Heart left ventricle (tissue), 16 donors: ENCODE results near the gene COQ5. TPM values are rescaled to one million over a fixed set of nuclear protein-coding genes. Genes with fewer than 3 reads are reported as not detected.

Source experiments
- ATAC-seq, 4 donors: fragments of 200-7000 bp; cut with Tn5 transposase; one replicate each; pipeline ENCODE4 v1.9.1; 2020 to 2022; ENCODE audit warnings: moderate library complexity in 4 of 4, mild to moderate bottlenecking in 3 of 4, moderate number of reproducible peaks in 1 of 4
- DNase-seq, 5 donors: peaks; one replicate each; pipeline ENCODE4 v3.0.0-alpha.2; 2020
- H3K27ac ChIP-seq, 12 donors: fragments of 200-600 bp; sonication (generic) in 4 of 12; one replicate each; pipeline versions ENCODE4 v1.5.0 to v1.8.0; 2016 to 2022; ENCODE audit warnings: mild to moderate bottlenecking in 2 of 12
- H3K27me3 ChIP-seq, 9 donors: fragments of 200-600 bp; sonication (generic) in 2 of 9; one replicate each; pipeline versions ENCODE4 v1.5.1 to v1.8.0; 2016 to 2022; ENCODE audit warnings: mild to moderate bottlenecking in 3 of 9
- H3K36me3 ChIP-seq, 9 donors: fragments of 200-600 bp; sonication (generic) in 2 of 9; one replicate each; pipeline versions ENCODE4 v1.5.0 to v1.8.0; 2018 to 2022; ENCODE audit warnings: mild to moderate bottlenecking in 2 of 9
- H3K4me1 ChIP-seq, 12 donors: fragments of 200-600 bp; sonication (generic) in 4 of 12; one replicate each; pipeline versions ENCODE4 v1.5.0 to v1.8.0; 2016 to 2022; ENCODE audit warnings: mild to moderate bottlenecking in 3 of 12
- H3K4me3 ChIP-seq, 12 donors: fragments of 200-600 bp; sonication (generic) in 4 of 12; one replicate each; pipeline versions ENCODE4 v1.5.0 to v1.8.0; 2017 to 2022; ENCODE audit warnings: mild to moderate bottlenecking in 9 of 12, moderate library complexity in 4 of 12
- H3K9me3 ChIP-seq, 12 donors: fragments of 200-600 bp; sonication (generic) in 4 of 12; one replicate each; pipeline versions ENCODE4 v1.5.0 to v1.8.0; 2016 to 2022; ENCODE audit warnings: mild to moderate bottlenecking in 1 of 12
- CTCF ChIP-seq, 12 donors: fragments of 200-600 bp; sonication (generic) in 4 of 12; IDR thresholded peaks; one replicate each; pipeline versions ENCODE4 v1.5.0 to v1.8.0; 2018 to 2022; ENCODE audit warnings: antibody characterized with exemption in 12 of 12, mild to moderate bottlenecking in 5 of 12
- POLR2A ChIP-seq, 2 donors: fragments of 450-650 bp; IDR thresholded peaks; one replicate each; pipeline ENCODE4 v1.6.1; 2017; ENCODE audit warnings: antibody characterized with exemption in 2 of 2, mild to moderate bottlenecking in 2 of 2, moderate library complexity in 2 of 2
- WGBS, 4 donors: extraction: QIAGEN DNeasy Blood & Tissue Kit in 2 of 4; methylation state at CpG; one replicate each; pipeline versions ENCODE4 v1.1.5 to v1.1.7; 2013 to 2018; 5-methylcytosine and 5-hydroxymethylcytosine counted together
- intact Hi-C, 10 donors: fragments of 100-400 bp; cut with DNase I; formaldehyde crosslinking; loops; one replicate each; pipeline versions ENCODE4 v1.11.1 to v1.14.2; 2022
- polyA plus RNA-seq, 2 donors: library from polyadenylated mRNA; stranded (reverse); fragments of 200-250 nt; gene quantifications; one replicate each; pipeline ENCODE4 v1.2.3, GENCODE V29; 2013
- total RNA-seq, 9 donors: library from RNA; depleted of rRNA in 2 of 9; stranded (reverse); fragments of >200 nt in 2 of 9; fragmentation: NEBNext Ultra II Directional in 3 of 9; extraction: Animal tissue kit (Norgen Biotek cat#: 25700) in 3 of 9; gene quantifications; one replicate each; pipeline versions ENCODE4 v1.1.0 to v1.2.4, GENCODE V29; 2016 to 2023
- donor health status: ischemic (EF 13 %, LVEDD 7.1; RV severe dilation, severe dysfunction).
- donor health status: healthy with polysubstance abuse.
- donor health status: DM: no; HTN: yes; CAD: no.
- donor health status: DM: no; HTN: no; CAD: no.
- donor health status: ischemic (EF 25% LVEDD 6.9; RV normal size, moderate dysfunction).
- donor health status: ischemic (EF 25% LVEDD 5.7; RV mildly dilated, moderate dysfunction).
- donor health status: healthy.
- donor health status: DM: yes; HTN: yes; CAD: no.
- donor health status: ischemic (EF 35%, LVEDD 5.7; RV mildly dilated, moderate dysfunction).
- donor health status: nonischemic (EF 11% LVEDD 7.7; RV severe dilation, severe dysfunction).
- donor health status: DM: yes; HTN: yes; CAD: no.
- donor health status: PGD.
- donor health status: ischemic (EF 29% LVEDD 5.4; RV normal size, mild dysfunction).
- donor health status: nonischemic (EF 23%, LVEDD 6.1; RV moderate dilation, normal function).

The COQ5 gene
- total and polyA plus RNA-seq, 11 donors: 27.9 to 48.9 (median 36.7) TPM

- no peak for ATAC-seq
- no peak for TF ChIP-seq CTCF (IDR thresholded peaks at IDR 0.05)
- no peak for TF ChIP-seq POLR2A (IDR thresholded peaks at IDR 0.05)
- H3K36me3 ChIP-seq: peaks cover 0 to 2% (median under 1%) of the 10 kb centered on the region in 9 donors
- H3K27ac ChIP-seq: no peak overlapping the region
- DNase-seq: no peak
- intact Hi-C loops: no loop called here
- H3K4me1 ChIP-seq: peaks cover 0 to 37% (median 15%) of the 10 kb centered on the region in 12 donors
- no peaks in the 10 kb centered on the region for H3K9me3 ChIP-seq
- H3K27me3 ChIP-seq: no peaks in the 10 kb centered on the region
- no peak overlapping the region for H3K4me3 ChIP-seq
These were observed 56.4 kb downstream of the COQ5 start for GRCh38 chr12:120472521-120472920.

GRCh38 chr12:120470150-120470784 is 58.7 kb downstream of the COQ5 start:
- intact Hi-C loops: loop anchor here in 1 of 10 donors (2.0 kb wide), 1 partner anchor 25 kb away; no protein-coding TSS in a partner anchor
- Histone ChIP-seq H3K27ac (peak overlapping the region; percentile 76 to 96 (median 92)), H3K9me3 (no peaks in the 10 kb centered on the region), H3K4me1 (peaks cover 0 to 49% (median 31%) of the 10 kb centered on the region in 12 donors), H3K27me3 (no peaks in the 10 kb centered on the region), H3K36me3 (peaks cover 0 to 24% (median 19%) of the 10 kb centered on the region in 9 donors), H3K4me3 (peak overlapping the region; percentile 63 to 99 (median 92))
- ATAC-seq: peak in 3 of 4 donors; percentile 8 to 27 (median 21)
- DNase-seq: no peak
- TF ChIP-seq POLR2A (IDR thresholded peaks at IDR 0.05): no peak
- no peak for TF ChIP-seq CTCF (IDR thresholded peaks at IDR 0.05)
- 67 to 72% (median 69%) methylated on average over 25 to 26 of the region's 26 CpGs for WGBS, 4 donors

- peak within 1 kb of the TSS; percentile 76 to 96 (median 92) for H3K27ac ChIP-seq
- peak; percentile 95 to 98 (median 96) for ATAC-seq
- peaks cover 0 to 45% (median 31%) of the 10 kb centered on the region in 12 donors for H3K4me1 ChIP-seq
- no peaks in the 10 kb centered on the region for H3K9me3 ChIP-seq
- TF ChIP-seq POLR2A (IDR thresholded peaks at IDR 0.05): peak in 1 of 2 donors; percentile 61
- TF ChIP-seq CTCF (IDR thresholded peaks at IDR 0.05): peak; percentile 84 to 100 (median 94)
- peak within 1 kb of the TSS; percentile 63 to 99 (median 92) for H3K4me3 ChIP-seq
- intact Hi-C loops: loop anchor here in 3 of 10 donors (2.0 to 10.0 kb wide), 3 partner anchors 25 to 95 kb away; partner anchors contain the start of gene DYNLL1 (in 1 of the 3)
- DNase-seq: peak; percentile 96 to 99 (median 97)
- H3K36me3 ChIP-seq: peaks cover 0 to 31% (median 26%) of the 10 kb centered on the region in 9 donors
- H3K27me3 ChIP-seq: no peaks in the 10 kb centered on the region
- 0 to 1% (median 0%) methylated on average over 46 to 88 of the region's 88 CpGs for WGBS, 4 donors
These were observed 59.4 kb downstream of the COQ5 start, which contains the start of gene SRSF9 for GRCh38 chr12:120469450-120470149. Gene SRSF9 (minus strand): TSS chr12:120469748. CDS start chr12:120469609, 139 bp downstream.
